GM21381 (cell line): ENCODE measurements around the gene RIPOR3.

Source experiments
- ATAC-seq: cut with Tn5 transposase; IDR thresholded peaks from one replicate; pipeline ENCODE4 v1.9.1; 2021; ENCODE audit warnings: mild to moderate bottlenecking, moderate library complexity; ENCODE audit not compliant: unreplicated experiment

Gene RIPOR3

DNA sequence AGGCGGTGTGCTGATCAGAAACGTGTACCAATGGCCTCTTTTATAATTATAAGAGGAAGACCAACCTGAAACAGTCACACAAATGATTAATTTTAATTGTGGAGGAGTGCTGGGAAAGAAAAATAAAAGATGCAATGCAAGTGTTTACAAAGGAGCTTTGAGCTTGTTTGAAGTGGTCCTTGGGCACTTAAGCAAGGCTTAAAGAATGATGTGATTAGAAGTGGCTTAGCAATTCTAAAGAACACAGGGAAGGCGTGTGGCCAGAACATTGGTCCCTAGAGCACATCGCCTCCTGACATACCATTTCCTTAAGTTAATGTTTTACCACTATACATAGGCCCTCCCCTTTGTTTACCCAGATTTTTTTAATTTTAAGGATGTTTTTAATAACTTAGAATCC lies 155.0 kb downstream of the RIPOR3 start:
- no peak for ATAC-seq
